ENCODE results near the gene MIXL1. TPM values are rescaled to one million over a fixed set of nuclear protein-coding genes. Genes with fewer than 3 reads are reported as not detected.

MIXL1 gene
- total and polyA plus RNA-seq, 2 of the 13 experiments (the other 11 are each of a cell fraction or from before 2014, with no cell fraction given), result 7.6 to 18.5 TPM

- no peaks in the 10 kb centered on the region for H3K9me3 ChIP-seq (ENCODE audit: low read length)
- peak overlapping the region; percentile 12 for H3K27ac ChIP-seq (ENCODE audit: extremely low read length, insufficient read depth, low read length)
- ATAC-seq (no peak), DNase-seq (ENCODE audit: low spot score) (no peak), FAIRE-seq (no peak)
- no peaks in the 10 kb centered on the region; a peak in 1 of 5 replicates for H3K27me3 ChIP-seq (ENCODE audit: control insufficient read depth in 1 of 2, insufficient read depth in 2 of 2, low read length in 2 of 2)
- in situ Hi-C loops (cut with HindIII; ENCODE audit: extremely low pct_ligation_motif_present, low pct_unique_long_range_greater_than_20kb), result no loop called here
- BruUV-seq (replicated peaks), result TSS peak; percentile 44
- POLR2A ChIA-PET, result no interaction called here
- TF ChIP-seq ZC3H4 (CRISPR knock-in tag; IDR thresholded peaks at IDR 0.05; ENCODE audit: borderline replicate concordance), result no peak
- TF ChIP-seq ZFP37 (CRISPR knock-in tag; IDR thresholded peaks at IDR 0.05; ENCODE audit: borderline replicate concordance), result no peak
- no peak for TF ChIP-seq CREB1 (IDR thresholded peaks at IDR 0.05)
- TF ChIP-seq CREB1 (CRISPR knock-in tag; IDR thresholded peaks at IDR 0.05), result no peak
- TF ChIP-seq ZNF569 (CRISPR knock-in tag; IDR thresholded peaks at IDR 0.05; ENCODE audit: borderline replicate concordance), result no peak
- no peak for TF ChIP-seq ATRX (CRISPR knock-in tag; IDR thresholded peaks at IDR 0.05; ENCODE audit: borderline replicate concordance)
- no peak for TF ChIP-seq ZSCAN21 (CRISPR knock-in tag; IDR thresholded peaks at IDR 0.05; ENCODE audit: borderline replicate concordance)
- TF ChIP-seq ZBTB14 (CRISPR knock-in tag; IDR thresholded peaks at IDR 0.05), result no peak
- TF ChIP-seq HNRNPUL1 (IDR thresholded peaks at IDR 0.05; ENCODE audit: low read depth, low read length), result no peak
- no peak for TF ChIP-seq MED13 (CRISPR knock-in tag; IDR thresholded peaks at IDR 0.05)
- TF ChIP-seq MED8 (CRISPR knock-in tag; IDR thresholded peaks at IDR 0.05; ENCODE audit: insufficient replicate concordance), result no peak
- TF ChIP-seq ZNF564 (CRISPR knock-in tag; IDR thresholded peaks at IDR 0.05), result no peak
- no peak for TF ChIP-seq KDM5A (IDR thresholded peaks at IDR 0.05; ENCODE audit: borderline replicate concordance, low read length)
- no peak for TF ChIP-seq ZNF747 (CRISPR knock-in tag; IDR thresholded peaks at IDR 0.05; ENCODE audit: borderline replicate concordance)
- TF ChIP-seq ZSCAN9 (CRISPR knock-in tag; IDR thresholded peaks at IDR 0.05; ENCODE audit: borderline replicate concordance), result no peak
- TF ChIP-seq MXI1 (IDR thresholded peaks at IDR 0.05; ENCODE audit: borderline replicate concordance, low read depth, low read length), result no peak
- no peak for TF ChIP-seq ZIK1 (CRISPR knock-in tag; IDR thresholded peaks at IDR 0.05; ENCODE audit: borderline replicate concordance, low read depth)
- no peak for TF ChIP-seq GABPB1 (CRISPR knock-in tag; IDR thresholded peaks at IDR 0.05)
- peaks cover 2 to 4% of the 10 kb centered on the region in 2 experiments; a peak in 2 of 5 replicates for H3K36me3 ChIP-seq (replicated peaks in 1 of 2; ENCODE audit: control insufficient read depth in 1 of 2, insufficient read depth in 2 of 2, low read length in 2 of 2)
- CTCF ChIA-PET (ENCODE audit: low intra/inter-chr PET ratio, low total read pairs), result no interaction called here
- WGBS (ENCODE audit: low lambda C conversion rate), result 92% methylated on average over 3 of the region's 3 CpGs
- no peaks in the 10 kb centered on the region for H4K20me1 ChIP-seq (ENCODE audit: insufficient read depth, low read length)
- peaks cover 58% of the 10 kb centered on the region for H3K4me1 ChIP-seq (ENCODE audit: insufficient read depth, low read length)
- H3K4me3 ChIP-seq (replicated peaks in 1 of 3; ENCODE audit: insufficient read depth in 1 of 3, low read depth in 2 of 3, low read length in 3 of 3), result no peak overlapping the region
- H2AFZ ChIP-seq (ENCODE audit: low read length), result no peak overlapping the region
- no peak overlapping the region for H3K9ac ChIP-seq (ENCODE audit: insufficient read depth, low read depth, low read length)
- H3K79me2 ChIP-seq (ENCODE audit: insufficient read depth, low read length), result no peaks in the 10 kb centered on the region
- no peak overlapping the region for H3K4me2 ChIP-seq (ENCODE audit: low read depth, low read length)
- intact Hi-C loops (cut with micrococcal nuclease; ENCODE audit: unreplicated experiment), result no loop called here
Measured at GRCh38 chr1:226226601-226227000, 3.1 kb downstream of the MIXL1 start.
